Measurements from ENCODE around the gene IQGAP1. TPM values are rescaled to one million over a fixed set of nuclear protein-coding genes. Genes with fewer than 3 reads are reported as not detected.

The IQGAP1 gene
- total and polyA plus RNA-seq, 2 of the 4 experiments (the other 2 are of a cell fraction) = 87.5 to 207 TPM

DNA sequence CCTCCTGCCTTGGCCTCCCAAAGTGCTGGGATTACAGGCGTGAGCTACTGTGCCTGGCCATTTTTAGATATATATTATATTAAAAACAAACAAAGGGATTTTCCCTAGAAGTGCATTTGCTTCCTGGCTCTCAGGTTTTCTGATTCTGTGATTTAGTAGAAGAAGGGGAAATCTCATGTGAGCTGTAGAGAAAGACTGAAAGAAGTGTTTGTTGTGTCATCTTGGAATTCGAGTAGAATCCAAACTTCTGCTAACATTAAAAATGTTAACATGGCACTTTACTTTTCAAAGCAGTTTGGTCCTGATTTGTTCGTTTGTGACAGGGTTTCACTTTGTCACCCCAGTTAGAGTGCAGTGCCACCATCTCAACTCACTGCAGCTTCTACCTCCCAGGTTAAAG is 34.9 kb downstream of the IQGAP1 start:
- H3K4me1 ChIP-seq (ENCODE audit: control insufficient read depth, insufficient read depth, low read length) = peaks cover 22% of the 10 kb centered on the region
- no CpG with 5 or more reads among the region's 3 CpGs for WGBS, 2 experiments (ENCODE audit: extremely low coverage in 2 of 2, insufficient read length in 1 of 2)
- ATAC-seq (ENCODE audit: low read depth) = no peak

More for the DNA sequence above, 34.9 kb downstream of the IQGAP1 start:
- Histone ChIP-seq H3K23ac (ENCODE audit: low read depth, low read length) (peak overlapping the region; percentile 2; the same call in 1 of the 2 replicates), H3K36me3 (ENCODE audit: control insufficient read depth, insufficient read depth, low read length) (peaks cover 3% of the 10 kb centered on the region), H3K4me2 (ENCODE audit: low read depth, low read length) (no peak overlapping the region; the same call in 1 of the 2 replicates), H3K14ac (replicated peaks; ENCODE audit: low read depth, low read length) (0 out of 2 replicates have a peak overlapping the region, but pooled peaks have one; percentile 7), H4K8ac (ENCODE audit: low read depth in 2 of 2, low read length in 2 of 2) (no peak overlapping the region), H2BK5ac (ENCODE audit: low read depth, low read length, poor library complexity, severe bottlenecking) (no peak overlapping the region), H3K56ac (ENCODE audit: extremely low read depth, insufficient read depth, low read length) (no peak overlapping the region), H3K18ac (ENCODE audit: low read depth, low read length) (no peak overlapping the region), H3K9ac (ENCODE audit: low read depth, low read length) (no peak overlapping the region), H2BK20ac (ENCODE audit: low read depth, low read length) (no peak overlapping the region), H4K20me1 (ENCODE audit: insufficient read depth, low read length) (peaks cover 62% of the 10 kb centered on the region), H3K79me1 (ENCODE audit: low read depth in 1 of 2, low read length in 2 of 2) (peaks cover 24 to 71% of the 10 kb centered on the region in 2 experiments), H4K91ac (ENCODE audit: insufficient read depth, low read depth, low read length) (no peak overlapping the region), H3K27ac (ENCODE audit: insufficient read depth, low read length) (no peak overlapping the region), H2AK5ac (ENCODE audit: low read depth, low read length) (no peak overlapping the region), H2AK9ac (replicated peaks; ENCODE audit: low read depth, low read length, poor library complexity) (no peak overlapping the region), H2AFZ (replicated peaks; ENCODE audit: low read length, poor library complexity) (no peak overlapping the region), H3K4ac (ENCODE audit: low read depth, low read length) (no peak overlapping the region), H3K27me3 (ENCODE audit: control insufficient read depth, insufficient read depth, low read length) (no peaks in the 10 kb centered on the region), H2BK120ac (ENCODE audit: low read depth, low read length) (no peak overlapping the region), H3K9me3 (ENCODE audit: control insufficient read depth, insufficient read depth, low read length) (no peaks in the 10 kb centered on the region), H4K5ac (ENCODE audit: low read depth, low read length) (no peak overlapping the region), H2BK15ac (ENCODE audit: low read depth, low read length) (no peak overlapping the region), H3K4me3 (ENCODE audit: insufficient read depth, low read depth, low read length) (no peak overlapping the region), H3K9me1 (ENCODE audit: insufficient read depth, low read length) (peaks cover 35% of the 10 kb centered on the region)
- in situ Hi-C loops (cut with MboI; ENCODE audit: low sequenced_read_pairs) (no loop called here), intact Hi-C loops (cut with micrococcal nuclease) (no loop called here), dilution Hi-C loops (cut with HindIII; ENCODE audit: low sequenced_read_pairs, unreplicated experiment) (no loop called here)
- POLR2A ChIA-PET (ENCODE audit: unreplicated experiment) = interaction anchor here (0.5 kb wide), 1 partner anchor 46 kb away, joined by 3 read pairs; no protein-coding TSS in a partner anchor
- no TSS peak for BruUV-seq (replicated peaks)
- DNase-seq = no peak
- no peak for TF ChIP-seq USF2 (IDR thresholded peaks at IDR 0.05; ENCODE audit: low read depth, low read length)
- TF ChIP-seq MAZ (IDR thresholded peaks at IDR 0.05; ENCODE audit: borderline replicate concordance, low read depth, low read length) = no peak
- CTCF ChIA-PET = no interaction called here
